HG03460 (cell line): ENCODE data around the gene MYO5B.
"Not testable (repeated sequence)": the region's sequence is repeated elsewhere in the genome, so short reads cannot be mapped to it uniquely, and the experiment has no call there.

Experiments
- ATAC-seq: cut with Tn5 transposase; IDR thresholded peaks from one replicate; pipeline ENCODE4 v1.9.1; 2021; ENCODE audit not compliant: unreplicated experiment

Gene MYO5B

DNA sequence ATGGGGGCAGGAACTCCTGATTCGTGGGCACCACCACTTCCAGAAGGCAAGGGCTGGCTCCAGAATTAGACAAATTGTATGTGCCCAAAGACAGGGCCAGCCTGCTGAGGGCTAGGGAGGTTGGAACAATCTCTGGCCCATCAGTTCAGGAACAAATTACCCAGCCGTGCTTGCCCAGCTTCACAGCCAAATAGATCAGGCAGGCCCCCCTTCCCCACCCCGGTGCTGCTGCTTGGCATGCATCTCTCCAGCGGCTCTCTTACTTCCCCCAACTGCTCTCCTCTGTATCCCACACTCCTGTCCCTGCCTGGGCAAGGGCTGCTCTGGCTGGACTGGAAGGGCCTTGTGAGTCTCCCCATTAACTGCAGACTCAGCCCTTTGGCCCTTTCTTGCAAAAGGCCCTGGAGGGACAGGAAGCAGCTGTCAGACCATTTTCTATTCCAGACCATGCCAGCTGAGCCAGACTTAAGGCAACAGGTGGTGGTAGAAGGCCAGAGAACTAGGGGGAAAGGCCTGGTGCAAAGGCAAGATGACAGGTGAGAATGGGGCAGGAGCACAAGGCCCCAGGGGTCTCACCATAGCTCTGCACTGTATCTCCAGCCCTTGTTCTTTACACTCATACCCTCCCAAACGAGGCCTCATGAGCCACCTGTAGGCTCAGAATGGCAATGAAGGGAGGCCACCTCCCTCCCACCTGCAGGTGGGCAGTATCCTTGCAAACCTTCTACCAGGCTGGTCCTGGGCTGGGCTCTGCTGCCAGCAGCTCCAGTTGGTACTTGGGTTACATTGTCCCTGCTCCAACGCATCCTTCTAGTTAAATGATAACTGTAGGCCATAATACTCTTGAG is 350.9 kb downstream of the MYO5B start:
- no peak for ATAC-seq

DNA sequence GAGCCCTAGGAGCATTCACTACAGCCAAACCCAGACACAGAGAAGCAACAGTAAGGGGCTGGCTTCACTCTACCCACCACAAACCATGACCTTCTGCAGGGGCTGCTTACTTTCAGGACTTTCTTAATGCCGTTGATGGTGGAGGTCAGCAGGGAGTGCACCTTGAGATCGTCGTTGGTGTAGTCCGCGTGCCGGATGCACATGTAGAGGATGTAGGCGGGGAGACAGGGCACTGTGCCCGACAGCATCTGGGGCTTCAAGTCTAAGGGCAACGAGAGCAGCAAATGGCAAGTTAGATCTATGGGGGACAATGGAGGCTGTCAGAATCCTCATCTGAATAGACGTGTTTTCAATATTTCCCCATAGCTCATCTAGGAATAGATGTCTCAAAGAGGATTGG is 351.8 kb downstream of the MYO5B start:
- no peak for ATAC-seq

DNA sequence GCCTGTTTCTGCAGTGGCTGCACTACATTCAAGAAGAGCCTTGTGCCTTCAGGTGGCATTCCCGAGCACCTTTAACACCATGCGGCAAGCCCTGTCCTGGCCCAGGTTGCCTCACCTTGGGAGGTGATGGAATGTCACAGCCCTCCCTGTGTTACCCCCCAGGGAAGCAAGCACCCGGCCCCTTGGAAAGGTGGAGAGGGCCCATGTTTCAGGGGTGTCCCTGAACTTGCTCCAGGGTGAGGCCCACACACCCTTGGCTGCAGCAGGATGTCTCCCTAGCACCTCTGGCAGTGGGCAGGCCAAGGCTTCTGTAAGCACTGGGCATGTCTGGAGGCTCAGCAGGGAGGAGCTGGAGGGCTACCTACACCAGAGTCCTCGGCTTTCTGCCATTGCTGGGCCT is 352.3 kb downstream of the MYO5B start:
- no peak for ATAC-seq

DNA sequence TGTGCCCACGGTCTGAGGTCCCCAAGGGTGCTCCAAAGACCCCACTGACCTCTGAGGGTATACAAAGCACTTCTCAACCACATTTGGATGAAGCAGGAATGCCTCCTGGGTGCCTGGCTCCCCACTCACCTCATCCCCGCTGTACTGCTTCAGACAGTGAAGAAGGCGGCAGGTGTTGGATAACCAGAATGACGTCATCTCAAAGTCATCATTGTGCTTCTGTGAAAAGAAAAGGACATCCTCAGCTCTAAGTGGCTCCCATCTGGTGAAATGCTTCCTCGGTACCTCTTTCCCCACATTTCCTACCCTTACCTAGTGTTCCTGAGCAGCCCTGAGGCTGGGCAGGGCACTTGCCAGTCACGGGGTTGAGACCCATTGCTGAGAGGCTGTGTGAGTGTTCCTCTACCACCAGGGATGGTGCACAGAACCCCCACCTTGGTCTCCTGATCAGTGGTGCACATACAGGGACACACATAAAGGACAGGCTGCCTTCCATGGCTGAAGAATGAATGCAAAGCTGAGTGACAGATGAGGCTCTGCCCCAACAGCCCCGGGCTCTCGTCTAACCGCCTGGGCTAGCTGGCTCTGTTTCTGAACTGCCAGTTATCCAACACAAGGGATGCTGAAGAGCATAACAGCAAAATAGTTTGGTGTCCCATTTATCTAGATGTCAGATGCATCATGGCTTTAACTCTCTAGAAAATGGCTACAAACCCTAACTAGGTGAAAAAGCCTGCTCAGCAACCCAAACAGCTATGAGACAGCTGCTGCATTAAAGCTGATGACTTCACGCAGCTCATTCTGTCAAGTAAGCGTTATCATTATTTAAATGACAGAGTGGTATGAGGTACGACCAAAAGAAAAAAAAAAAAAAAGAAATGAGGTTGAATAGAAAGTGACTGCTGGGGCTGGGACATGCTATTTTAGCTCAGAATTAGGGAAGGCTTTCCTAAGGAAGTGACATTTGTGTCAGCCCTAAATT is 353.4 kb downstream of the MYO5B start:
- no peak for ATAC-seq

DNA sequence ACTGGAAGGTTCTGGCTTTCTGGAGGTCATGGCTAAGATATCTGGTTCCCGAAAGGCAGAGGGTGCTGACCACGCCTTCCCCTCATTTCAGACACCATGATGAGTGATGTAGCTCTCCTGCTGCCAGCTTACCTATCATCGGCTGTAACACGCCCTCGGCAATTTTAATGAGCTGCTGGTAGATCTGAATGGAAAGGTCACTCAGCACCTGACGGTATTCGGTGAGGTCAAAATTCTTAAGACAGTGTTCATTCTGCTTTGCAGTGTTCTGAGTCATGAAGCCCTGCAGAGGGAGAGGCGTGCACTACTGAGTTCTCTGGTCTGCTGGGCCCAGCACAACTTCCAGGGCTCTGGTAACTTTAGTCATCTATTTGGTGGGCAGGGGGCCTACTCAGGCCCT is 355.9 kb downstream of the MYO5B start:
- ATAC-seq: no peak

DNA sequence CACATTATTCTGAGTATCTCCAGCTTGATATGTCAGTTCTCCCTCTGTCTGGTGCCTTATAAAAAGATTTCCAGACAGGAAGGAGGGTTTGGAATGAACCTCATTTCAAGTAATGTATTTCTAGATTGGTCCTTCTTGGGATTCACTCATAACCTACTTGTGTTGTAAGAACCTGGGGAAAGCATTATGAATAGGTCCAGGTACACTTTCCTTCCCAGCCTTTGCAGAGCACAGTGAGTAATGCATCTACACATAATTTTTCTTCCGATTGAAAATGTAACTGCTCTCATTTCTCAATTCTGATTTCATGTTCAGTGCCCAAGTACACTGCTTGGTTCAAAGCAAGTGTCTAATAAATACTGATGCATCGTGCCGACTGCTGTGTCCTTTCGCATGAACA is 356.6 kb downstream of the MYO5B start:
- no peak for ATAC-seq

DNA sequence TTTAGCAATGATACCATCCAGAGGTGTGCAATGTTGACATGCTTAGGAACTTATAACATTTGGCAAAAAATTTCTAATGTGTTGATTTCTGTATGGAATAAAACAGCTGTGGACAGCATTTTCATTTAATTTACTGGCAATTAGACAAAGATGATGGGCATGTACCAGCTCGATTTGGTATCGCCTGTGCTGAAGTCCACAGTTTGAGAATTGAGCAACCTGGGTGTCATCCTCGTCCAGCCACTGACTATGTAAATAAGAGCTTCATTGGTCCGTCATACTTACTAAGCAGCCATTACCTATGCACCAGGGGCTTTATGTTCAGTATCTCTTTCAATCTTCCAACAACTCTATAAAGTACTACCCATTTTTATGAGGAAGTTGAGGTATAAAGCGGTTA is 357.1 kb downstream of the MYO5B start:
- no peak for ATAC-seq

DNA sequence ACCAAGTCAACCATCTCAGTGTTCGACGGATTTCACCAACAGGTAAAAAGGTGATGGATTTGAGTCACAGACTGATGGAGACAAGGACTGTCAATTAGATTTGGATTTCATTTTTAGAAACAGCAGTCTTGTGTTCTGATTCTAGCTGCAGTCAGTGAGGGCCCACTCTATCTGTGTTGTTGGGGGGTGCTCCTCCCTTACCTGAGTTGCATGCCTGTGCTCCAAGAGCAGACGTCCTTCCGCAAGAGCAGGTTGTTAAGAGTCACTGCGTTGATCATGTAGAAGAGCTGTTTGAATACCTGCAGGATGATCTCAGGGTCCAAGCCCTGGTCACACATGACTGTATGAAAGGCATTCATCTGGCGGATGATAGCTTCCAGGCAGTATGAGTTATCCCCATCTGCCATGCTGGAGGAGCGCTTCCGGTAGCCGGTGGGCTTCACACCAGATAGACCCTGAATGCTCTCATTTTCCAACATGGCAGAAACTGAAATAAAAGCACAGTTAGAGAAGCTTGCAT is 357.6 kb downstream of the MYO5B start:
- ATAC-seq: not testable (repeated sequence)

DNA sequence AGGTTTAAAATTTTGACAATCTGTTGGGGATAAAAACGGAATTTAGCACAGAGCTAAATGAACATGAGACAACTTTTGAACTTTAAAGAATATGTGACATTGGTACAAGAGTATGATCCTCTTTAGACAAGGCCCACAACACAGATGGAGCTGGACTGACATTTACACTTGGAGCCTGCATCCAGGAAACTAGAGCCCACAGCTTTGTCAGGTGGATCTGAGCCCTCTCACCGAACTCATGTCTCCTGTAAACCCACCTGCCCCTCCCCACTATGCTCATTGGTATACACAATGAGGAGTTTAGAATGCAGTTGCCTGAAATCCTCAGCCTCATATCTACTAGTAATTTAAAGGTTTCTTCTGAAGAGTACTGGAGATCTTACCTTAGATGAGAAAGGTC is 359.5 kb downstream of the MYO5B start:
- ATAC-seq: no peak

DNA sequence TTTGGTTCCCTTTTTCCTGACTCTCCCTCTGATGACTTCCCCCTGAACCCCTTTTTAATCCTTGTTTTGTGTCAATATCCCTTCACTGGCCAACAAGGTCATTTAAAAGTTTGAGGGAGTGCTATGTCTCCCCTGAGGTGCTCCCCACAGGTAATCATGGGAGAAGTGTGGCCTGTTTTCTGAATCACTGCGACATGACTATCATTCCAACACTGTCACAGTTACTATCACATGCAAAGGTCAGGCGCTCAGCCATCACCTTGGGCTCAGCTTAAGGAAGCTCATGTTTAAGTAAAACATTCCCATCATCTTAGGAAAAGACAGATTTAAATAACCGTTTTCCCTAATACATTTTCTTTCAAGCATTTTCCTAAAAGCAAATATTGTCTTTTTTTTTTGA is 360.7 kb downstream of the MYO5B start:
- no peak for ATAC-seq

DNA sequence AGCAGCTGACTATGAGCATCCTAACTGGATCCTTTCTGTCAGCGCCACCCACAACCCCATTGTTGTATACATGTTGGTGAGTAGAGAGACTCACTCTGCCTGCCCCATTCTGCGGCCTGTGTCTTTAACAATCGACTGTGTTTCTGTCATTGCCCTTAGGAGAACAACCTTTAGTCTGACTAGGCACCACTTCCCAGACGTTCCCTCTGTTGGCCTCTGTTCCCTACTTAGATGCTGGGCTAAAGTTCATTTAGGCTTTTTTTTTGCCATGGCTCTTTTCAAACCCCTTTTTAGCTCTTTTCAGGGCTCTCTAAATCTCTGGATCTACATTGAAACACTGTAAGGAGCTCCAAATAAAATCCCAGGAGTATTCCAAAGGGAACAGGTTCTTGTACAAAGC is 361.1 kb downstream of the MYO5B start:
- no peak for ATAC-seq

DNA sequence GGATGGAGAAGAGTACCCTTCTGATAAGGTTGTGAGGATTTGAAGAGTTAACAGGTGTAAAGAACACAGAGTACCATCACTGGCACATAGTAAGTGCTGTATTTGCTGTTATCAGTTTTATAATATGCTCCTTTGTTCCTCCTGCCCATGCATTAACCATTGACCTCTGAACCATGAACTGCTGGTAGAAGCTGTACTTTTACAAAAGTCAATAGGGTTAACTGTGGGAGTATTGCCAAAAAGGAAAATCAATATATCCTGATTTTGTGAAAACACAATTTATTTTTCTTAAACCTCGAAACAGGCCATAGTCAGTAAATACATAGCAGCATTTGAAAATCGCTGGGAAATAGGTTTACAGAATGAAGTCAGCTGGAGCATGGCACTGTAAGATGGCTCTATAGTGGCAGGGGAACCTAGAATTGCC is 362.7 kb downstream of the MYO5B start:
- ATAC-seq: no peak

DNA sequence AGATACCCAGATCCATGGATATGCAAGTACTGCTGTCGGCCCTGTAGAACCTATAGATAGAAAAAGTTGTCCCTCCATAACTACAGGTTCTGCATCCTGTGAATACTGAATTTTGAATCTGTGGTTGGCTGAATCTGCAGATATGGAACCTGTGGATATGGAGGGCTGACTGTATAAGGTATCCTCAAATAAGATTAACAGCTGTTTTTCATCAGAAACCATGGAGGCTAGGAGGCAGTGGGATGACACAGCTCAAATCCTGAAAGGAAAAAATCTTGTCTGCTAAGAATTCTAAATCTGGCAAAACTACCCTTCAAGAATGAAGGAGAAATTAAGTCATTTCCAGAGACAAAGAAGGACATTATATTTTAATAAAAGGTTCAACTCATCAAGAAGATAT is 367.0 kb downstream of the MYO5B start:
- no peak for ATAC-seq

DNA sequence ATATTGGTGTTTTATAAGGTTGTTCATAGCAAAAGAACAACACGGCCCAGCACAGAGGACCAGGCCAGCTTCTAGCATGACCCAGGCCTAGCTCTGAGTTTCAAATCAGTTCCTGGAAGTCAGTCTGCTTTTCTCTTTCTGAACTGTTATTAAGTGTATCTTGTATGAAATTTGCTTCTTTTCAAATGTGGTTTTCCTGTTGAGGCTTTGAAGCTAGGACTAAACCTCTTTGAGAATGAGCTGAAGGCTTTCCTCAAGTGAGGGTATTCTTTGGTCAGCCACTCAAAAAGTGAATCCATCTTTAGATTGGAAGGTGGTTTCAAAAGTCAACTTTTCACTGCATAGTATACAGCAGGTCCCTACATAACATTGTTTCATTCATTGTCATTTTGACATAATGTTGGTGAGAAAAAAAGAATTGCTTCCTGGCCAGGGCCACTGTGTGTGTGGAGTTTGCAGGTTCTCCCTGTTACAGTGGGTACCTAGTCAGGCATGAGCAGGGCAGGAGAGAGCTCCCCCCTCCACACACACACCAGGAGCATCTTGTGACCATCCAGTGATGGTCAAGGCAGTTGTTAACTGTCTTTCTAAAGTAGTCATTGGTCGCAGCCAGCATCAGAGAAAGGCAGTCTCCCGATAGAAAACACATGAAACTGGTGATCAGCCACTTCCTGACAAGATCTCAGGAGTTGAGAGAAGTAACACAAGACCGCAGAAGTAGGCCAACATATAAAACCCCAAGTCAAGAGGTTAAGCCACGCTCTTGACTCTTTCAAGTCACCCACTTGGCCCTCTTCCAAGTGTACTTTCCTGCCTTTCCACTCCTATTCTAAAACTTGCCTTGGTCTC is 374.9 kb downstream of the MYO5B start:
- peak; percentile 60 for ATAC-seq

DNA sequence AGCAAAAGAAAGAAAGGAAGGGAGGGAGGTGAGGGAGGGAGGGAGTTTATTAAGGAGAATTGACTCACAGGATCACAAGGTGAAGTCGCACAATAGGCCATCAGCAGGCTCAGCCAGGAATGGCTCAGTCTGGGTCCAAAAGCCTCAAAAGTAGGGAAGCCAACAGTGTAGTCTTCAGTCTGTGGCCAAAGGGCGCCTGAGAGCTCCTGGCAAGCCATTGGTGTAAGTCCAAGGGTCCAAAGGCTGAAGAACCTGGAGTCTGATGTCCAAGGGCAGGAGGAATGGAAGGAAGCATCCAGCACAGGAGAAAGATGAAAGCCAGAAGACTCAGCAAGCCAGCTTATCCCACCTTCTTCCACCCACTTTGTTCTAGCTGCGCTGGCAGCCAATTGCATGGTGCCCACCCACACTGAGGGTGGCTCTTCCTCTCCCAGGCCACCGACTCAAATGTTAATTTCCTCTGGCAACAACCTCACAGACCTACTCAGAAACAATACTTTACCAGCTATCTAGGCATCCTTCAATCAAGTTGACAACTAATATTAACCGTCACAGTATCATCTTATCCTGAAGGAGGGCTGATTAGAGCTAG is 375.8 kb downstream of the MYO5B start:
- ATAC-seq: no peak

DNA sequence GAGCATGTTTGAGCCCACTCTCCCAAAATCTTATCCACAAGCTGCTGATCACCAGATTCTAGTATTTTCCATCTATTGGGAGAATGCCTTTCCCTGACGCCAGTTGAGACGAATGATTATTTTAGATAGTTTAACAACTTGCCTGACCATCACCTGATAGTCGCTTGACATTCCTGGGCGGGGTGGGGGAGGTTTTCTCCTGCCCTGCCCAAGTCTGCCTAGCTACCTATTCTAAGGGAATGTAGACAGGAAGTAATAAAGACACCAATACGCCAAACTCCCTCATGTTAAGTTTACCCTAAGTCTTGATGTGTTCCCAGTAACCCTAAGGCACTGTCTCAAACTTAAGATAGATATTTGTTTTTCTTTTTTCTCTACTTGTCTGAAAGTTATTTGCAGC is 377.0 kb downstream of the MYO5B start:
- no peak for ATAC-seq

DNA sequence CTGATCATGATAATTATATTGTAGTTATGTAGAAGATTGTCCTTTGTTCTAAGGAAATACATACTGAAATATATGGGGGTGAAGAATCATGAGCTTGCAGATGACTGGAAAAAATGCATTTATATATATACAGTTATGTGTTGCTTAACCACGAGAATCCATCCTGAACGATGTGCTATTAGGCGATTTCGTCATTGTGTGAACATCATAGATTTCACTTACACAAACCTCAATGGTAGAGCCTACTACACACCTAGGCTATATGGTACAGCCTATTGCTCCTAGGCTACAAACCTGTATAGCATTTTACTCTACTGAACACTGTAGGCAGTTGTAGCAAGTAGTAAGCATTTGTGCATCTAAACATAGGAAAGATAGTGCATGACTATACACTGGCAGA is 379.0 kb downstream of the MYO5B start:
- no peak for ATAC-seq

DNA sequence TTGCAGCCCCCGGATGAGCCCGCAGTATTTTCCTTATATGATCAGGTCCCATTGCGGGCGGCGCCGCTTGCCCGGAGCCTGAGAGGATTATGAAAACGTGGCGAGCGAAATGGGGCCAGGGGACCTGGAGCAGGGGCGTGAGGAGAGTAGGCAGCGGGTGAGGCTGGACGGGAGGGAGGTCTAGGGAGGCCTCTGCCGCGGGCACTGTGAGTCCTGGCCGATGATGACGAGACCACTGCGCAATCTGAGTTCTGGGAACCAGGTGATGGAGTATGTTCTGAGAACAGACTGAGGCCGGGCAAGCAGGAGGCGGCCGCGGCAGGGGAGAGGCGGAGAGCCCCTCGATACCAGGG is 380.8 kb downstream of the MYO5B start:
- ATAC-seq: peak; percentile 31

DNA sequence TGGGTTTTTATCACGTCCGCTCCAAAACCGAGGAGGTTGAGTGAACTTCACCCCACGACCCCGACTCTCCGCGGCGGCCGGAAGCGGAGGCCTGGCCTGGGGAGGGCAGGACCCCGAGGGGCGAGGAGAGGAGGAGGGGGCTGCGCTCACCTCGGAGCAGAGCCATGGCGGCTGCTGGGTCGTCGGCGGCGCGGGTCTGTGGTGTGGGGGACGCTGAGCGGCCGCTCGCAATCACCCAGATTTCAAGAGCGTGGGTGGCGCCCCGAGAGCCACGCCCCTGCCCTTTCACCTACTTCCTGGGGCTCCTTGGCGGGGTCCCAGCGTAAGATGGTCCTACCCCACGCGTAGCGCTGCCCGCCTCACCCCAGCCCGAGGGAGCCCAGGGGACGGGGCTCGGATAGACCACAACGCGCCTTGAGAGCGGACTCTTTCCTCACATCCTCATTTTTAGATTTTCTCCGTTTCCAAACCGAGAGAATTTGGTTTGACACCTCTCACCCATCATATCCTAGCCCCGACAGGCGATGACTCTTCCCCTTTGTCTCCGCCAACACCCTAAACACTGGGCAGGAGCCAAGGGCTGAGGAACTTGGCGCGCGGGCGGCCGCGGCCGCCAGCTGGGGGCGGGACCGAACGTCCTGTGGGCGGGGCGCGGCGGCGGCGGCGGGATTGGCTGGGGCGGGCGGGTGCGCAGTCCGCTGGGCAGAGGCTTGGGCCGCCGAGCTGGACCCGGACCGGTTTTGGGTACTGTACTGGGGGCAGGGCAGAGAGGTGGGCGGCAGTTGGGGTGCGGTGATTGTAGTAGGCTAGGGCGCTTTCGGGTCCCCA is 381.4 kb downstream of the MYO5B start, which contains the start of gene ACAA2:
Gene ACAA2 (minus strand): TSS at position 215 of the 828 bp plus-strand sequence. CDS start 49 bp downstream, at position 166.
- peak; percentile 80 for ATAC-seq

DNA sequence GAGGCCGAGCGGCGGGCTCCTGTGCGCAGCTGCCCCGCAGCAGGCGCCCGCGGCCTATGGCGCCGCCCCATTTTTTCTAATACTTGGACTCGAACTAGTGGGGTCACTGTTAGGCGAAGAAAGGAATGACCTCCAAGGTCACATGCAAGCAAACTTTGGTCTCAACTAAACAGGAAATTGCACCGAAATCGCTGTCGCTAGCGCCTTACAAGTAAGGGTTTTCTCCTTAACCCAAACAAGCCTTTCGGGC is 382.0 kb downstream of the MYO5B start:
- ATAC-seq: peak; percentile 19
